Erythroblast (primary cell): ENCODE measurements around the gene SMIM11.

Experiments used
- GATA1 ChIP-seq: IDR thresholded peaks from 2 replicates; pipeline ENCODE4 v1.6.1; 2011; ENCODE audit warnings: low read depth, mild to moderate bottlenecking, control low read depth, low read length, moderate library complexity
- POLR2A ChIP-seq: IDR thresholded peaks from 2 replicates; pipeline ENCODE4 v1.6.1; 2011; ENCODE audit warnings: mild to moderate bottlenecking, low read length

GRCh38 chr21:34354836-34355235, 20.5 kb upstream of the SMIM11 start:
- TF ChIP-seq POLR2A (no peak), GATA1 (no peak)
